Endothelial cell of hepatic sinusoid (primary cell): ENCODE data around the gene SGMS1.

ENCODE experiments used
- in situ Hi-C: cut with HindIII; loops from 2 replicates; pipeline ENCODE4 v1.10.0; 2017; ENCODE audit warnings: low sequenced_read_pairs

SGMS1 gene

GRCh38 chr10:50324046-50324445 lies 299.7 kb downstream of the SGMS1 start:
- in situ Hi-C loops, result no loop called here

- in situ Hi-C loops, result no loop called here
These were observed 301.7 kb downstream of the SGMS1 start for GRCh38 chr10:50322077-50322476.

DNA sequence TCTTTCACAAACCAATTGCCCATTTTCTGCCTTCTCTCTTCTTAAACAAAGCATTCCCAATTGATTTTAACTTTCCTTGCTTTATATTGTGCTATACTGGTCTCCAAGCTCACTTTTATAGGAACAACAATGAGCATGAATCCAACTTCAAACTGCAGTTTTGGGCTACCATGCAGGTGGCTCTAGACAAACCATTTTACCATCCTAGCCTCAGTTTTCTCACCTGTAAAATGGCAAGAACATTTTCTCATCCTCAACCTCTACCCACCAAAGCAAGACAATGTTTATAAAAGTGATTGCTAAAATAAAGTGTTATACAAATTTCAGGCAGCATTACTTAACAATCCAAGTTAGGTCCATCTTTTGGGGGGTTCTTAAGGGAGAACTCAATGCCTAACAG lies 305.6 kb downstream of the SGMS1 start:
- in situ Hi-C loops, result no loop called here

- in situ Hi-C loops, result no loop called here
These were observed 306.8 kb downstream of the SGMS1 start for GRCh38 chr10:50316695-50317648.

DNA sequence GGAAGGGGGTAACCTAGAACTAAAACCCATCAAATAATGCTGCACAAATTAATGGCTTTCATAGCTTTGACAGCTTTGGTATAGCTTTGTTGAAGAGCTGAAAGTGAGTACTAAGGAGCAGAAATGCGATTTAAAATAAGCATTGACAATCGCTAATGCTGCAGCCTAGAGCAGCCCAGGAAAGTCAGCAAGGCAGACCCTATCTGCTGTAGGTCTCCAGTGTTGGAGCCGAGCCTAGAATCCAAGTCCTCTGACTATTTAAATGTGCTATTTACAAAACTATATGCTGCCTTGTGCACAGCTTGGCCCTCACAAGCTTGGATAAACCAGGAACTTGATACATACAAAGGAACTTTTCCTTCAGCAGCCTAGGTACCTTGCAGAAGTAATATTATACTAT lies 307.6 kb downstream of the SGMS1 start:
- in situ Hi-C loops, result no loop called here

GRCh38 chr10:50315424-50315823 lies 308.3 kb downstream of the SGMS1 start:
- in situ Hi-C loops, result no loop called here

- in situ Hi-C loops, result no loop called here
These were observed 309.3 kb downstream of the SGMS1 start for GRCh38 chr10:50314169-50315071.

GRCh38 chr10:50312464-50313437 lies 311.0 kb downstream of the SGMS1 start:
- in situ Hi-C loops, result no loop called here

DNA sequence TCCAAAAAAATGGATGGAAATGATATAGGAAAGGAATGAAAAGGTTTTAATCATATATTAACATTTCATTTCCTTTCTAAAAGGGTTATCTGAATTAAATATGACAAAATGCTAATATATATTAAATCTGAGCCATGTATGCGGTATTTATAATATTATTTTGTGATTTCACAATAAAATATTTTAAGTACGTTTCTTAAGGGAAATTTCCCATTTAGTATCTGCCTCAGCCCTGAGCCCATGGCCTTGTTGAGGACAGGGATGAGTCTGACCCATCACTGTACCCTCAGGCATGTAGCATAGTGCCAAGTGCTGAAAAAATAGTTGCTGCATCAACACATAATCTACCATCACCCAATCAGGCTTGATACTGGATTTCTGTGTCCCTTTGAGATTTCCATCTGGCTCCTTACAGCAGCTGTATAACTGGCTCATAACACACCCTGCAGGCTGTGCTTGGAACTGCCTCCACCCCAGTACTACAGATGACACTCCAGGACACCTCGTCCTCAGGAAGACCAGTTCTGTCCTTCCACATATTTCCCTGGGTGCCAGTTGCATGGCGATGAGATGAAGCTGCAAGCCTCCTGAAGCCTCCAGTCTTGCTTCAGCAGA lies 313.1 kb downstream of the SGMS1 start:
- in situ Hi-C loops, result no loop called here

DNA sequence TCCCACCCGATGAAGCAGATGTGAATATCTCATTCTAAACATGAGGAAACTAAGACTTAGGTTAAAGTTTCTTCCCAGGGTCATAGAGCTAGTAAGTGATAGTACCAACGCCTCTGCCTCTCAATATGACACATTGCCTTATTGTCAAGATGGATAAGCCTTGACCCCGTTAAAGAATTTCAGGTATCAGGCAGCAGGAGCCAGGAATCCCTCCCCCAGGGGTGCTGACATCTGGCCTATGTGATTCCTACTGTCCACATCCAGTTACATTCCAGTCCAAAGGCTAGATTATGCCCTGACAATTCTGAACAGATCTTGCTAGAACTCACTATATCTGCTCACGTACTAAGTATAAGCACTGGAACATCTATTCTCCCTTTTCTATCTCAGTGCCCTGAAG lies 314.4 kb downstream of the SGMS1 start:
- in situ Hi-C loops, result no loop called here

- in situ Hi-C loops, result no loop called here
These were observed 319.1 kb downstream of the SGMS1 start for GRCh38 chr10:50304660-50305059.

DNA sequence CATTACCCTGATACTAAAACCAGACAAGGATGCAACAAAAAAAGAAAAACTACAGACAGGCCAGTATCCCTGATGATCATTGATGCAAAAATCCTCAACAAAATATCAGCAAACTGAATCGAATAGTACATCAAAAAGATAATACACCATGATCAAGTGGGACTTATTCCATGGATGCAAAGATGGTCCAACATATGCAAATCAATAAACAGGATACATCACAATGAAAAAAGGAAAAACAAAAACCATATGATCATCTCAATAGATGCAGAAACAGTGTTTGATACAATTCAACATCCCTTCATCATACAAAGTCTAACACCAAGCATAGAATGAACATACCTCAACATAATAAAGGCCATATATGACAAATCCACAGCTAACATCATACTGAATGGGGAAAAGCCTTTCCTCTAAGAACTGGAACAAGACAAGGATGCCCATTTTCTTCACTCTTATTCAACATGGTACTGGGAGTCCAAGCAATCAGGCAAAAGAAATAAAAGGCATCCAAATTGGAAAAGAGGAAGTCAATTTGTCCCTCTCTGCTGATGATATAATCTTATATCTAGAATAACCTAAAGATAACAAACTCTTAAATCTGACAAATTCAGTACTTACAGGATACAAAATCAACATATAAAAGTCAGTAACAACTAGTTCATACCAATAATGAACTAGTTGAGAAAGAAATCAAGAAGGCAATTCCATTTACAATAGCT lies 323.6 kb downstream of the SGMS1 start:
- in situ Hi-C loops, result no loop called here

DNA sequence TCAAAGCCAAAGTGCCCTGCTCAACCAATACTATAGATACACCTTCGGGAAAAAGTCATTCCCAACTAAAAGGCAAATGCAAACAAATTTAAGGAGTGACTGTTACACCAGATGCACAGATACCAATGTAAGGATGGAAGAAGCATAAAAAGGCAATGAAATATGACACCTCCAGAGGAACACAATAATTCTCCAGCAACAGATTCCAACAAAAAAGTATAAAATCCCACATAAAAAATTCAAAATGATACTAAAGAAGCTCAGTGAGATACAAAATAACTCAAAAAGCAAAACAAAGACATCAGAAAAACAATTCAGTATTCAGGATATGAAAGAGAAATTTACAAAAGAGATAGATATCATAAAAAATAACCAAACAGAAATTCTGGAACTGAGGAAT lies 328.4 kb downstream of the SGMS1 start:
- in situ Hi-C loops, result no loop called here

DNA sequence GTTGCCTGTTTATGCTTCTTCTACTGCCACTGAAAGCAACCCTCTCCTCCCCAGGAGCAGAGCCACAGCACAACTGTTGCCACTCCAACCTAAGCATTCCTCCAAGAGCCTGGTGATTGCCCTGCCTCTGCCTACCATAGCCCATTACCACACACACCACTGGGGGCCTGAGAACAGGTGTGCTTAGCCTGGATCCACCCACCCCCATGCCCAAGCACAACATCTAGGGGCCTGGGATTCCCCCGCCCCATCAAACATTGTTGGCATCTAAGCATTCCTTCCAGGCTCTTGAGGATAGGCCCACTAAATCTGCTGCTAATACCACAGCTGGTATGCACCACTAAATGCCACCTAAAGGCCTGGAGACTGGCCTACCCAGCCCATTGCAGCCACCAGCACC lies 329.2 kb downstream of the SGMS1 start:
- in situ Hi-C loops, result no loop called here

GRCh38 chr10:50293513-50294313 lies 330.0 kb downstream of the SGMS1 start:
- in situ Hi-C loops, result no loop called here

- in situ Hi-C loops, result no loop called here
These were observed 332.4 kb downstream of the SGMS1 start for GRCh38 chr10:50291261-50291850.

DNA sequence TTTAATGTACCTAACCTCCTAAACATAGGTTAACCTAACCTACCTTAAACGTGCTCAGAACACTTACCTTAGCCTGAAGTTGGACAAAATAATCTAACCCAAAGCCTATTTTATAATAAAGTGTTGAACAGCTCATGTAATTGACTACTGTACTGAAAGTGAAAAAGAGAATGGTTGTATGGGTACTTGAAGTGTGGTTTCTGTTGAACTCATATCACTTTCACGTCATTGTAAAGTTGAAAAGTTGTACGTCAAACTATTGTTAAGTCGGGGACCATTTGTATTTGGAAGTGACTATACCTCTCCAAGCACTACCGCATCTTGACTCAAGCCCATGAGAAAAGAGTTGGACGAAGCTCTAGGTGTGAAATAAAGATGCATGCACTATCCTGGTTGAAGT lies 334.6 kb downstream of the SGMS1 start:
- in situ Hi-C loops, result no loop called here
